Transverse colon (tissue), 4 donors: ENCODE measurements around the gene PTPRN2. TPM values are rescaled to one million over a fixed set of nuclear protein-coding genes. Genes with fewer than 3 reads are reported as not detected.

Experiments used
- DNase-seq: peaks from one replicate; pipeline ENCODE4 v3.0.0-alpha.2; 2019
- H3K27ac ChIP-seq, 4 donors: fragments of 200-600 bp; sonication (generic); 2 replicates each; pipeline ENCODE4 v1.5.1; 2016 to 2018; ENCODE audit warnings: inconsistent platforms in 4 of 4
- H3K27me3 ChIP-seq: fragments of 200-600 bp; sonication (generic); 2 replicates; pipeline ENCODE4 v1.5.1; 2017; ENCODE audit warnings: inconsistent platforms
- H3K36me3 ChIP-seq, 4 donors: fragments of 200-600 bp; sonication (generic); 2 replicates each; pipeline ENCODE4 v1.5.1; 2017 to 2019; ENCODE audit warnings: inconsistent platforms in 4 of 4
- H3K4me1 ChIP-seq, 4 donors: fragments of 200-600 bp; sonication (generic); 2 replicates each; pipeline ENCODE4 v1.5.1; 2017 to 2020; ENCODE audit warnings: inconsistent platforms in 4 of 4
- H3K4me3 ChIP-seq, 4 donors: fragments of 200-600 bp; sonication (generic); 1 replicate in 1 of 4; 2 replicates in 3 of 4; pipeline versions ENCODE4 v1.5.1 to v1.6.1; 2017 to 2019; ENCODE audit warnings: inconsistent platforms in 4 of 4
- H3K9me3 ChIP-seq, 2 donors: fragments of 200-600 bp; sonication (generic); 2 replicates each; pipeline ENCODE4 v1.5.1; 2017 to 2019; ENCODE audit warnings: inconsistent platforms in 2 of 2
- EP300 ChIP-seq: sonication (generic); formaldehyde crosslinking; IDR thresholded peaks from one replicate; pipeline ENCODE4 v1.6.1; 2017; ENCODE audit warnings: antibody characterized with exemption, low read depth
- POLR2A ChIP-seq: fragments of 450-650 bp; IDR thresholded peaks from one replicate; pipeline ENCODE4 v1.6.1; 2016; ENCODE audit warnings: antibody characterized with exemption, mild to moderate bottlenecking, moderate library complexity
- POLR2AphosphoS5 ChIP-seq, 3 donors: sonication (generic); formaldehyde crosslinking; IDR thresholded peaks; one replicate each; pipeline ENCODE4 v1.6.1; 2016; ENCODE audit warnings: antibody characterized with exemption in 3 of 3
- WGBS, 2 donors: methylation state at CpG; one replicate each; pipeline ENCODE4 v1.1.5; 2018; ENCODE audit warnings: low coverage in 1 of 2; 5-methylcytosine and 5-hydroxymethylcytosine counted together
- in situ Hi-C, 4 donors: fragments of 200-750 bp; cut with MboI; loops; one replicate each; pipeline versions ENCODE4 v1.15.0 to v1.15.1; 2017; ENCODE audit warnings: low sequenced_read_pairs in 3 of 4, low pct_ligation_motif_present in 1 of 4, low pct_unique_long_range_greater_than_20kb in 1 of 4
- intact Hi-C: fragments of 100-400 bp; cut with DNase I; formaldehyde crosslinking; loops from one replicate; pipeline ENCODE4 v1.15.1; 2023; ENCODE audit warnings: low total_unique reads
- total RNA-seq, 4 donors: library from RNA; depleted of rRNA; stranded (reverse); fragments of >200 nt; gene quantifications; one replicate each; pipeline ENCODE4 v1.1.0, GENCODE V29; 2016
- TF ChIP-seq, protein P1 (sequence below), 5 experiments: fragments of 200-600 bp in 3 of 5; fragments of 450-650 bp in 2 of 5; sonication (generic) in 3 of 5; IDR thresholded peaks; 1 replicate in 2 of 5; 2 replicates in 3 of 5; pipeline ENCODE4 v1.5.1; 2016 to 2017; ENCODE audit warnings: antibody characterized with exemption in 5 of 5, inconsistent platforms in 3 of 5, mild to moderate bottlenecking in 2 of 5, moderate library complexity in 1 of 5

Gene PTPRN2
- total RNA-seq, 4 donors from 2014 or later, result 15.4 to 31.1 (median 21.8) TPM

DNA sequence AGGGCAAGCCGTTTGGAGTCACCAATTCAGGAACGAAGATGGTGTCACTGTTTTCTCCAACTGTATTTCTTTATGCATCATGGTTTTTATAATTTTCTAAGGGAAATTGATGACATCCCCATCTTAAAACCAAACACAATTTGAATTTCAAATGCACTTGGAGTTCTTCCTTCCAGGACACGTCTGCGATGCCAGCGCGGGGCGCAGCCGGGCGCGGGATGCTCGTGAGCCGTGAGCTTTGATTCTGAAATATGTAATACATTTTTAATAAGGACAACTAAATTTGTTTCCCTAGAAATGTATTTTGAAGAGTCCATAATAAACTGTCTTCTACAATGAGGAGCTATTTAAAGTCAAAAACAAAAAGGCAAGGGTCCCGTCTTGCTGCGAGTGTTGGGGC is 758.7 kb downstream of the PTPRN2 start:
- H3K9me3 ChIP-seq, result no peaks in the 10 kb centered on the region
- H3K4me3 ChIP-seq, result no peak overlapping the region
- H3K36me3 ChIP-seq, result no peaks in the 10 kb centered on the region
- intact Hi-C loops, result no loop called here
- TF ChIP-seq, protein P1, sequence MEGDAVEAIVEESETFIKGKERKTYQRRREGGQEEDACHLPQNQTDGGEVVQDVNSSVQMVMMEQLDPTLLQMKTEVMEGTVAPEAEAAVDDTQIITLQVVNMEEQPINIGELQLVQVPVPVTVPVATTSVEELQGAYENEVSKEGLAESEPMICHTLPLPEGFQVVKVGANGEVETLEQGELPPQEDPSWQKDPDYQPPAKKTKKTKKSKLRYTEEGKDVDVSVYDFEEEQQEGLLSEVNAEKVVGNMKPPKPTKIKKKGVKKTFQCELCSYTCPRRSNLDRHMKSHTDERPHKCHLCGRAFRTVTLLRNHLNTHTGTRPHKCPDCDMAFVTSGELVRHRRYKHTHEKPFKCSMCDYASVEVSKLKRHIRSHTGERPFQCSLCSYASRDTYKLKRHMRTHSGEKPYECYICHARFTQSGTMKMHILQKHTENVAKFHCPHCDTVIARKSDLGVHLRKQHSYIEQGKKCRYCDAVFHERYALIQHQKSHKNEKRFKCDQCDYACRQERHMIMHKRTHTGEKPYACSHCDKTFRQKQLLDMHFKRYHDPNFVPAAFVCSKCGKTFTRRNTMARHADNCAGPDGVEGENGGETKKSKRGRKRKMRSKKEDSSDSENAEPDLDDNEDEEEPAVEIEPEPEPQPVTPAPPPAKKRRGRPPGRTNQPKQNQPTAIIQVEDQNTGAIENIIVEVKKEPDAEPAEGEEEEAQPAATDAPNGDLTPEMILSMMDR (IDR thresholded peaks at IDR 0.05), result no peak
- no peak for TF ChIP-seq POLR2A
- TF ChIP-seq POLR2AphosphoS5 (IDR thresholded peaks at IDR 0.05), result no peak
- TF ChIP-seq EP300, result no peak
- H3K27ac ChIP-seq, result no peak overlapping the region
- in situ Hi-C loops, result no loop called here
- H3K27me3 ChIP-seq, result no peaks in the 10 kb centered on the region
- H3K4me1 ChIP-seq, result no peaks in the 10 kb centered on the region
- DNase-seq, result no peak
- 91 to 92% methylated on average over 10 to 14 of the region's 14 CpGs for WGBS, 2 donors

- no peaks in the 10 kb centered on the region for H3K36me3 ChIP-seq
- in situ Hi-C loops, result no loop called here
- no peak overlapping the region for H3K4me3 ChIP-seq
- no peak overlapping the region for H3K27ac ChIP-seq
- H3K27me3 ChIP-seq, result no peaks in the 10 kb centered on the region
- no peak for DNase-seq
- no peaks in the 10 kb centered on the region for H3K4me1 ChIP-seq
- no peak for TF ChIP-seq EP300
- TF ChIP-seq, protein P1 (IDR thresholded peaks at IDR 0.05), result no peak
- no peak for TF ChIP-seq POLR2A
- no peak for TF ChIP-seq POLR2AphosphoS5 (IDR thresholded peaks at IDR 0.05)
- intact Hi-C loops, result no loop called here
- WGBS, 2 donors, result 88% methylated on average over 13 of the region's 13 CpGs; no CpG with 5 or more reads in 1 of the 2 donors
- H3K9me3 ChIP-seq, result no peaks in the 10 kb centered on the region
These were observed 759.4 kb downstream of the PTPRN2 start for GRCh38 chr7:157828190-157828589.

DNA sequence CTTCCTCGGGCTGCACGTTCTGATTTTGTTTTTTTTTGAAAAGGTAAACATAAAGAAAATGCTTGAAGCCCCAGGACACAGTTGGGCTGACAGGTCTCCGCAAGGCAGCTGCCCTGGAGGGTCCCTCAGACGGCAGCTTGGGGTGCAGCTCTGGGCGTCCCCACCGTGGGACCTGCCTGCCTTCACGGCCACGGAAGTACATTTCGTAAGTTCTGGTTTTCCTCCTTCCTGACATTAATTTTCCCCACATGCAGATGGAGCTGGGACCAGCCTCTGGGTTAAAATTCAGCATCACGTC is 759.8 kb downstream of the PTPRN2 start:
- Histone ChIP-seq H3K27ac (no peak overlapping the region), H3K4me1 (no peaks in the 10 kb centered on the region), H3K27me3 (no peaks in the 10 kb centered on the region), H3K36me3 (no peaks in the 10 kb centered on the region), H3K9me3 (no peaks in the 10 kb centered on the region), H3K4me3 (no peak overlapping the region)
- TF ChIP-seq POLR2A (no peak), EP300 (no peak)
- TF ChIP-seq, protein P1 (IDR thresholded peaks at IDR 0.05), result no peak
- no peak for DNase-seq
- 86% methylated on average over 10 of the region's 10 CpGs; no CpG with 5 or more reads in 1 of the 2 donors for WGBS, 2 donors
- intact Hi-C loops, result no loop called here
- in situ Hi-C loops, result no loop called here

GRCh38 chr7:157827045-157827862 is 760.4 kb downstream of the PTPRN2 start:
- no peaks in the 10 kb centered on the region for H3K4me1 ChIP-seq
- no peak overlapping the region for H3K27ac ChIP-seq
- no peaks in the 10 kb centered on the region for H3K36me3 ChIP-seq
- no peak for DNase-seq
- H3K4me3 ChIP-seq, result no peak overlapping the region
- 73 to 90% methylated on average over 3 to 22 of the region's 23 CpGs for WGBS, 2 donors
- TF ChIP-seq EP300, result no peak
- TF ChIP-seq POLR2AphosphoS5 (IDR thresholded peaks at IDR 0.05), result no peak
- TF ChIP-seq, protein P1 (IDR thresholded peaks at IDR 0.05), result no peak
- TF ChIP-seq POLR2A, result no peak
- intact Hi-C loops, result no loop called here
- no peaks in the 10 kb centered on the region for H3K27me3 ChIP-seq
- H3K9me3 ChIP-seq, result no peaks in the 10 kb centered on the region
- in situ Hi-C loops, result no loop called here
